Kidney (tissue), 14 donors: ENCODE measurements around the gene YJU2. TPM values are rescaled to one million over a fixed set of nuclear protein-coding genes. Genes with fewer than 3 reads are reported as not detected.

Experiments used
- DNase-seq, 5 donors: peaks; one replicate each; pipeline ENCODE4 v3.0.0-alpha.2; 2013 to 2020
- FAIRE-seq: peaks from 2 replicates; lab custom pipeline; 2012; peaks lifted over from hg19 to GRCh38; lab: Jason Lieb, UNC
- H3K27ac ChIP-seq, 2 donors: one replicate each; pipeline ENCODE4 v1.7.0; 2013; ENCODE audit warnings: low read depth in 2 of 2, low read length in 2 of 2, inconsistent platforms in 1 of 2
- H3K27me3 ChIP-seq: one replicate; pipeline ENCODE4 v1.7.1; 2013; ENCODE audit warnings: low read length, inconsistent platforms; ENCODE audit not compliant: control insufficient read depth, insufficient read depth
- H3K36me3 ChIP-seq, 3 donors: one replicate each; pipeline versions ENCODE4 v1.7.0 to v1.7.1; 2013; ENCODE audit warnings: low read length in 3 of 3, control low read depth in 1 of 3, inconsistent platforms in 1 of 3; ENCODE audit not compliant: insufficient read depth in 3 of 3, control insufficient read depth in 2 of 3
- H3K4me1 ChIP-seq, 3 donors: one replicate each; pipeline versions ENCODE4 v1.7.0 to v1.7.1; 2013; ENCODE audit warnings: low read length in 3 of 3, inconsistent platforms in 1 of 3, low read depth in 1 of 3; ENCODE audit not compliant: control insufficient read depth in 2 of 3, insufficient read depth in 2 of 3
- H3K4me3 ChIP-seq, 3 donors: one replicate each; pipeline versions ENCODE4 v1.7.0 to v1.8.1; 2013; ENCODE audit warnings: low read length in 3 of 3, control low read depth in 1 of 3, inconsistent platforms in 1 of 3
- H3K9ac ChIP-seq, 3 donors: one replicate each; pipeline versions ENCODE4 v1.7.0 to v1.7.1; 2013; ENCODE audit warnings: low read length in 3 of 3, control low read depth in 1 of 3, inconsistent platforms in 1 of 3
- H3K9me3 ChIP-seq, 3 donors: one replicate each; pipeline versions ENCODE4 v1.7.0 to v1.7.1; 2013; ENCODE audit warnings: low read length in 3 of 3, control low read depth in 1 of 3, inconsistent platforms in 1 of 3; ENCODE audit not compliant: control insufficient read depth in 2 of 3, insufficient read depth in 1 of 3
- CTCF ChIP-seq: IDR thresholded peaks from 3 replicates; pipeline ENCODE4 v1.5.1; 2012; ENCODE audit warnings: mild to moderate bottlenecking, moderate library complexity, borderline replicate concordance; ENCODE audit not compliant: insufficient read depth; ENCODE audit errors: extremely low read depth
- intact Hi-C: fragments of 100-400 bp; cut with DNase I; formaldehyde crosslinking; loops from one replicate; pipeline ENCODE4 v1.11.1; 2022
- polyA plus RNA-seq: library from polyadenylated mRNA; stranded (reverse); fragments of 350-450 nt; fragmentation: Illumina TruSeq; extraction: RNeasy Lipid Tissue Mini Kit (QIAGEN cat#74804); gene quantifications from one replicate; pipeline ENCODE4 v1.2.3, GENCODE V29; 2014; ENCODE audit warnings: low read depth, low replicate concordance; ENCODE audit not compliant: insufficient read depth
- total RNA-seq: library from RNA; stranded (reverse); fragmentation: NEBNext Ultra II Directional; extraction: Animal tissue kit (Norgen Biotek cat#: 25700); gene quantifications from one replicate; pipeline ENCODE4 v1.2.1, GENCODE V29; 2021
- donor health status: control.
- donor health status: control.
- donor health status: control.
- donor health status: control.
- donor health status: control.
- donor health status: DM: yes; HTN: yes; CAD: no.
- donor health status: Normal renal cell carcinoma (clear cell type).

YJU2 gene
- total and polyA plus RNA-seq, 2 donors from 2014 or later = 22.5 to 26.0 TPM

- Histone ChIP-seq H3K36me3 (no peaks in the 10 kb centered on the region), H3K9me3 (no peaks in the 10 kb centered on the region), H3K27me3 (peaks cover 9% of the 10 kb centered on the region), H3K4me1 (peaks cover 0 to 2% (median 0%) of the 10 kb centered on the region in 3 donors), H3K4me3 (no peak overlapping the region), H3K9ac (no peak overlapping the region), H3K27ac (no peak overlapping the region)
- intact Hi-C loops = no loop called here
- no peak for TF ChIP-seq CTCF
- DNase-seq (peak in 1 of 5 donors; percentile 49), FAIRE-seq (no peak)
Measured at GRCh38 chr19:4224470-4224869, 22.4 kb upstream of the YJU2 start.

GRCh38 chr19:4225885-4226284 is 21.0 kb upstream of the YJU2 start:
- FAIRE-seq = no peak
- intact Hi-C loops = no loop called here
- Histone ChIP-seq H3K36me3 (no peaks in the 10 kb centered on the region), H3K4me1 (peaks cover 0 to 2% (median 0%) of the 10 kb centered on the region in 3 donors), H3K9me3 (no peaks in the 10 kb centered on the region), H3K27me3 (peaks cover 9% of the 10 kb centered on the region), H3K4me3 (no peak overlapping the region), H3K9ac (no peak overlapping the region), H3K27ac (no peak overlapping the region)
- DNase-seq = no peak
- TF ChIP-seq CTCF = no peak

- no peak overlapping the region for H3K4me3 ChIP-seq
- no peak overlapping the region for H3K27ac ChIP-seq
- H3K27me3 ChIP-seq = peaks cover 9% of the 10 kb centered on the region
- FAIRE-seq = no peak
- TF ChIP-seq CTCF = no peak
- H3K9me3 ChIP-seq = no peaks in the 10 kb centered on the region
- peaks cover 0 to 2% (median 0%) of the 10 kb centered on the region in 3 donors for H3K4me1 ChIP-seq
- no peak overlapping the region for H3K9ac ChIP-seq
- no peak for DNase-seq
- intact Hi-C loops = no loop called here
- H3K36me3 ChIP-seq = no peaks in the 10 kb centered on the region
Measured at GRCh38 chr19:4227771-4228170, 19.1 kb upstream of the YJU2 start.

GRCh38 chr19:4228765-4229178 is 18.1 kb upstream of the YJU2 start:
- no peak for TF ChIP-seq CTCF
- Histone ChIP-seq H3K36me3 (no peaks in the 10 kb centered on the region), H3K4me1 (peaks cover 0 to 2% (median 0%) of the 10 kb centered on the region in 3 donors), H3K9ac (no peak overlapping the region), H3K9me3 (no peaks in the 10 kb centered on the region), H3K27me3 (peaks cover 9% of the 10 kb centered on the region), H3K27ac (no peak overlapping the region), H3K4me3 (no peak overlapping the region)
- no peak for FAIRE-seq
- intact Hi-C loops = no loop called here
- DNase-seq = no peak
